T-helper 1 cell treated with Interleukin-12 subunit alpha and Interleukin-12 subunit beta and Interleukin-4 antibody, amounts not matched to agents 30 ng/mL and 1 ng/mL, for 36 hours (primary cell): ENCODE results near the gene IFT43. TPM values are rescaled to one million over a fixed set of nuclear protein-coding genes. Genes with fewer than 3 reads are reported as not detected.

Experiments
- total RNA-seq: library from RNA; stranded (reverse); gene quantifications from 2 replicates; pipeline ENCODE4 v1.2.3, GENCODE V29; 2022

The IFT43 gene
- total RNA-seq, 1 donor from 2014 or later, result 7.6 TPM

Other genes with a start within 250 kb of the IFT43 start
- gene TGFB3, start 3.8 kb upstream of the IFT43 start, total RNA-seq, result 0.91 and 1.8 TPM in 2 replicates
- gene GPATCH2L, start 166.2 kb downstream of the IFT43 start, total RNA-seq, result 68.2 and 74.6 TPM in 2 replicates